HuH-7 (cell line): Measurements from ENCODE around the gene MYH7.
"Not testable (repeated sequence)": the region's sequence is repeated elsewhere in the genome, so short reads cannot be mapped to it uniquely, and the experiment has no call there.

ENCODE experiments used
- DNase-seq: peaks from one replicate; pipeline ENCODE4 v3.0.0; 2011; ENCODE audit warnings: low spot score

Gene MYH7

GRCh38 chr14:23430016-23430722, 5.3 kb downstream of the MYH7 start:
- DNase-seq, result no peak

- no peak for DNase-seq
These were observed 6.6 kb downstream of the MYH7 start for GRCh38 chr14:23428686-23429495.

GRCh38 chr14:23425798-23426197, 9.7 kb downstream of the MYH7 start:
- DNase-seq, result not testable (repeated sequence)

GRCh38 chr14:23425169-23425568, 10.3 kb downstream of the MYH7 start:
- no peak for DNase-seq

GRCh38 chr14:23423657-23424056, 11.8 kb downstream of the MYH7 start:
- DNase-seq, result no peak

- no peak for DNase-seq
These were observed 13.9 kb downstream of the MYH7 start for GRCh38 chr14:23421594-23421993.

GRCh38 chr14:23419646-23420045, 15.8 kb downstream of the MYH7 start:
- not testable (repeated sequence) for DNase-seq

GRCh38 chr14:23418021-23418420, 17.4 kb downstream of the MYH7 start:
- no peak for DNase-seq

- not testable (repeated sequence) for DNase-seq
These were observed 18.2 kb downstream of the MYH7 start for GRCh38 chr14:23417269-23417668.

GRCh38 chr14:23416801-23417200, 18.7 kb downstream of the MYH7 start:
- no peak for DNase-seq

GRCh38 chr14:23415821-23416778, 19.4 kb downstream of the MYH7 start:
- no peak for DNase-seq

GRCh38 chr14:23414906-23415820, 20.3 kb downstream of the MYH7 start:
- no peak for DNase-seq

- no peak for DNase-seq
These were observed 21.2 kb downstream of the MYH7 start for GRCh38 chr14:23414254-23414653.

GRCh38 chr14:23413681-23414080, 21.8 kb downstream of the MYH7 start:
- no peak for DNase-seq

GRCh38 chr14:23411563-23412525, 23.6 kb downstream of the MYH7 start:
- no peak for DNase-seq

GRCh38 chr14:23409966-23410635, 25.4 kb downstream of the MYH7 start:
- DNase-seq, result no peak

- no peak for DNase-seq
These were observed 26.0 kb downstream of the MYH7 start for GRCh38 chr14:23409475-23409874.

- no peak for DNase-seq
These were observed 27.2 kb downstream of the MYH7 start for GRCh38 chr14:23408307-23408630.

- DNase-seq, result no peak
These were observed 27.7 kb downstream of the MYH7 start, which contains the start of gene MYH6 for GRCh38 chr14:23407516-23408306. Gene MYH6 (minus strand): TSS chr14:23408273. CDS start chr14:23407223, 1,050 bp downstream.
